HG03095 (cell line): ENCODE results near the gene MYBPC1.

Experiments
- ATAC-seq: cut with Tn5 transposase; IDR thresholded peaks from one replicate; pipeline ENCODE4 v1.9.1; 2021; ENCODE audit warnings: moderate library complexity; ENCODE audit not compliant: unreplicated experiment

MYBPC1 gene

DNA sequence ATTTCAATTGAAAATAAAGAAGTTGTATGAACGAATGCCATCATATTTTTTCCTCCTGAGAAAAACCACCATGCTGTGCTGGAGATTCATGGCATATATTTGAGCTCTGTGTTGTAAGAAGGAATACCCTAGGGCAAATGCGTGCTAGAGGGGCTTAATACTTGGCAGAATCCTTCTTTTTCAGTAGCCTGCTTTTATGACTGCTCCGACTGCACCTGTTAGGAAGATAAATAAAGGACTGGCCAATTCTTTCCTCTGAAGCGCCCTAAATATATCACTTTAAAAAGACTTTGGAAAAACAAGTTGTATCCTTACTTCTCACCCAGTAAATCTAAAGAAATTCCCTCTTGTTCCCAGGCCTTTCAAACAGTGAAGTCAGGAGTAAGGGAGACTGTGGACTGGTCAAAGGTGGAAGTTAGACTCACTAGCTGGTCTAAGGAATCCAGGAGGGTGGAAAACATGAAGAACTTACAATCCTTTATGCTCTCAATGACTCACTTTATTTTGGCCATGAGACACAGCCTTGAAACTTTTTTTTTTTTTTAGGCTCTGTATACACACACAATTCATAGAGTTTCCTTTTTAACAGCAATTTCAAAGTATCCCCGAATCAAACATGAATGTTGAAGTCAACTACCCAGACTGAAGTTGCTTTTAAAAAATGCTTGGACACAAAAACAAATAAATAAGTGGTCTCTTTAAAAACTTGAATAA, 5.2 kb downstream of the MYBPC1 start:
- no peak for ATAC-seq

DNA sequence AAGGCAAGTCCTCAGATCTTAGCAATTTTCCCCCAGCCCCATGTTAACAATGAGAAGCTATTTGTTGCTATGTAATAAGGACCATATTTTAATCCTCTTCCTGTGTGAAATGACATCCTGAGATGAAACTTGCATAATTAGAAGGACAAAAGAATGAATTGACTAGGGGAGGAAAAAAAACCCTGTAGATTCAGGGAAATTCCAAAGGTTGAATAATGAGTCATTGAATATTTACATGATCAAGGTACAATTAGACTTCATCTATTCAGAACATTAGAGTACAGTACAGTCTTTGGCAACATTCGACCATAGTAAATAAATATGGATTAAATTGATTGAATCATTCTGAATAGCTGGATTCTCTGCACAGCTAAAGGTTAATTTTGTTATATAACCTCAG, 9.4 kb downstream of the MYBPC1 start:
- no peak for ATAC-seq

DNA sequence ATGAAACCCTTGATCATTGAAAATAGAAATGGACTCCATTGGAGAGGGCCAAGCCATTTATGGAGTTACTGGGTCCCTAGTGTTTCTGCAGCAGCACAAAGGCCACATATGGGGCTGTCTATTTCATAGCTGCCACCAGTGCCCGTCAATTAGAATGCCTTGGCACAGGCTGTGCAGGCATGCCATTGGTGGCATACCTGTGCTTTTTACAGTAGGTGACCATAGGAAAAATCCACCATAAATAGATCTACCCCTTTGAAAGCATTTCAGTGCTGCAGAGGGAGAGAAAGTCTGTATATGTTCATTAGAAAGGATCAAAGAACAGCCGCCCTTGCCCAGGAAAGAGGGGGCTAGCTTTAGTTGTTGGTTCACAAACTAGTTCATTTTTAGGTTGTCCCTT, 13.1 kb downstream of the MYBPC1 start:
- no peak for ATAC-seq

DNA sequence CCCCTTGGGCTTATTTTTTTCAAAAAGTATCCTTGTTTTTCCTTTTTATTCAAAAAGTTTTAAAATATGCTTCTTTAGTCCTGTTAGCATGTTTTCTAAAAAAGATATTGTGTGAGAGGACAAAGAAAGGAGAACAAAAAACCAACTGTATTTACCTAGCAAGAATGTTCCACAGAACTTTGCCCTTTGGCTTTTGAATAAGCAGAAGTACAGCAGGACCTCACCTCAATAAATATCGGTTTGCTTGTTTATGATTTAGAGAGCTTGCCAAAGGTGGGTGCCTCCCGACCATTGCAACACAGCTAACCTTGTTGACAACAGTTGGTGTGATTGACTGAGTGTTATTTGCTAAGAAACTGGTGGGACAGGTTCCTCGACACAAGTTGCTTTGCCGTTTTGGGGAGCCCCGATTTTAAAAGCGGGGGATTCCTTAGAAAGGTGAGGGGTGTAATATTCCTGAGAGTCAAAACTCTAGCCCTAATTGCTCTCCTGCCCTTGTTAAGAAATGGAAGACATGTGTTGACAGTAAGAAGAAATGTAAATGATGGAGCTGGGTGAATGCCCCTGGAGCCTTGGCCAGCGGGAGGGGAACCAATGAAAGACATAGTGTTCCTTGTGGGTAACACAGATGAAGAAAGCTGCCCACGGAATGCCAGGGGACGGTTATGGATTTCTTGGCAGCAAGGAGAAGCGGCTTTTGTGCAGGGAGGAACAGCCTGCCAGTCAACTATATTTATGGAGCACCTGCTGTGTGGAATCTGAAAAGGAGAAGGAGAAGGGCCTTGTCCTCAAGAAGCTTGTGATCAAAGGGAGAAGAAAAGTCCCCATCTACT, 13.7 kb downstream of the MYBPC1 start:
- ATAC-seq = no peak

DNA sequence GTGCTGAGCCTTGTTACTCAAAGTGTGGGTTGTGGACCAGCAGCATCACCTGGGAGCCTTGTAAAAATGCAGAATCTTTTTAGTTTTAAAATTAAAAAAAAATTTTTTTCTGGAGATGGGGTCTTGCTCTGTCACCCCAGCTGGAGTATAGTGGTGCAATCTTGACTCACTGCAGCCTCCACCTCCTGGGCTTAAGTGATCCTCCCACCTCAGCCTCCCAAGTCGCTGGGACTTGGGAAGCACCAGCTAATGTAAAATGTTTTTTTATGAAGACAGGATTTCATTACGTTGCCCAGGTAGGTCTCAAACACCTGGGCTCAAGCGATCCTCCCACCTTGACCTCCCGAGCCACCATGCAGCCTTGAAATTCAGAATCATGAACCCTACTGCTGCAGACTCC, 14.4 kb downstream of the MYBPC1 start:
- ATAC-seq = no peak

DNA sequence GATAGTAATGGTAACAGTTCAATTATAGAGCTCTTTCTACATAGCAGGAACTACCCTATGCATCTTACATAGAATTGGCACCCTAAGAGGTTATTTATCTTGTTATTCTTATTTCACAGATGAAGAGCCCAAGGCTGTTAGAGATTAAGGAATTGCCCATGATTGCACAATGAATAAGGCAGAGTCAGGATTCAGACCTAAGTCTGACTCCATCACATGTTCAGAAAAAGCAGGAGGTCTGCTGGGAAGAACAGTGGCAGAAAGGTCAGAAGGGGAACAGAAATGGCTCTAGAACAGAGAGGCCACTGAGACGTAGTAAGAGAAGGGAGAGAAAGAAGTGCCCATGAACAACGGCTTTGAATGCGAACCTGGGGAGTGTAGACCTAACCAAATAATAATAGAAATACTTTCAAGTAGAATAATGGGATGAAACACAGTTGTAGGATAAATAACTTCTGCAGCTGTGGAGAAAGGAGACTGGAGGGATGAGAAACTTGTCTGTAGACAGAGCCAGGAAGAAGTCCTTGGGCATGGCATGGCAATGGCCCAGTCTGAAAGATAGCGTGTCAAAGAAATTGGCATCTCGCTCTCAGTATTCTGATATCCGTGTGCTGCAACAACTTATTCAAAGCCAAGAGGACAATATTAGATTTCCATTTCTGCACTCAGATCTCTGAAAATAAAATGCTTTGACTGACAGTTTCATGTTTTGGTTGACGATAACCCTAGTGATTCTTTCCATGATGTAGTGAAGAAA, 17.6 kb downstream of the MYBPC1 start:
- ATAC-seq = no peak

DNA sequence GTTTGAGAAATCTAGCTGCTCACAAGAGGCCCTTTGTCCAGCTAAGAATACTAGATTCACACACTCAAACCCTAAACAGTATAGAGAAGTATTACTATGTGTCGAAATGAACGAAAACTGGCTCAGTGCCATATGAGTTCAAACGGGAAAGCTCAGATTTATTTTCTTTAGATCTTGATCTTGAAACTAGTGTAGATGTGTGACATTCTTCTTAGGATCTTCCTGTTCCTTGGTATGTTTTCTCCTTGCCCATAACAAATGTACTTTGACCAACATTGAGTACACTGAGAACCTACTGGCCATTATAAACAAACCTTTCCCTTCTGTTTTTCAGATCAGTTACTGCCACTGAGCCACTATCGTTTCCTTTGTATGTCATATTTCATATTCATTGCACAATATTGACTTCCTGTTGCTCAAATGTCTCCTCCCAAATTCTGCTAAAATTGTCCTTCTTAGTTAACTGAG, 21.3 kb downstream of the MYBPC1 start:
- no peak for ATAC-seq

DNA sequence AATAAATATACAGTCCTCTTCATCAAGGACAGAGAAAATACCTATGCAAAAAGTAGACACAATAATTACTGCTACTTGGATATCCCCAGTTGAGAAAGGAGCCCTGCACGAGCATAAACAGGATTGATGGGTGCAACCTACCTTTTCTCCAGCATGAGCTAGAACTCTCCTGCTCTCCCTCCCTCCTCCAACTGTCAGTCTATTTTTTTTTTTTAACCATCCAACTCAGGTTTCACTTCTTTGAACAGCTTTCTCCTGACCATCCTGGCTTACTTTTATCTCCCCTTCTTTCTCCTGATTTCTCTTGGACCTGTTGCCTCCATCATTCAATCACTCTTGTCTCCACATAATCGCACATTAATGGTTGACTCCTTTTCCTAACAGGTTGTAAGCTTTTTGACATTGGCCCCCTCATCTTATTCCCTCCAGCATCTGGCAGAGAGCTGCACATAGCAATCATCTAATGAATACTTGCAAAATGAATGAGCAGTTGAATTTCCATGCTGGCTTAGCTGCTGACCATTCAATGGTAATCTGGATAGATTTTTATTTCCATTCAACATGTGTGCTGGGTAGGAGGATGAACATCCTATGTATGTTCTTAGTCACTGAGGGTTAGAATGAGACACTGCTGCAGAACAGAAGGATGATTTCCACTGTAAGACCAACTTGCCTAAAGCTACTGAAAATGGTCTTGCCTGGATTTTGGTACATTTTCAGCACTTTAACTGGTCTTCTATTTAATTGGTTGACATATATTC, 24.4 kb downstream of the MYBPC1 start:
- no peak for ATAC-seq

DNA sequence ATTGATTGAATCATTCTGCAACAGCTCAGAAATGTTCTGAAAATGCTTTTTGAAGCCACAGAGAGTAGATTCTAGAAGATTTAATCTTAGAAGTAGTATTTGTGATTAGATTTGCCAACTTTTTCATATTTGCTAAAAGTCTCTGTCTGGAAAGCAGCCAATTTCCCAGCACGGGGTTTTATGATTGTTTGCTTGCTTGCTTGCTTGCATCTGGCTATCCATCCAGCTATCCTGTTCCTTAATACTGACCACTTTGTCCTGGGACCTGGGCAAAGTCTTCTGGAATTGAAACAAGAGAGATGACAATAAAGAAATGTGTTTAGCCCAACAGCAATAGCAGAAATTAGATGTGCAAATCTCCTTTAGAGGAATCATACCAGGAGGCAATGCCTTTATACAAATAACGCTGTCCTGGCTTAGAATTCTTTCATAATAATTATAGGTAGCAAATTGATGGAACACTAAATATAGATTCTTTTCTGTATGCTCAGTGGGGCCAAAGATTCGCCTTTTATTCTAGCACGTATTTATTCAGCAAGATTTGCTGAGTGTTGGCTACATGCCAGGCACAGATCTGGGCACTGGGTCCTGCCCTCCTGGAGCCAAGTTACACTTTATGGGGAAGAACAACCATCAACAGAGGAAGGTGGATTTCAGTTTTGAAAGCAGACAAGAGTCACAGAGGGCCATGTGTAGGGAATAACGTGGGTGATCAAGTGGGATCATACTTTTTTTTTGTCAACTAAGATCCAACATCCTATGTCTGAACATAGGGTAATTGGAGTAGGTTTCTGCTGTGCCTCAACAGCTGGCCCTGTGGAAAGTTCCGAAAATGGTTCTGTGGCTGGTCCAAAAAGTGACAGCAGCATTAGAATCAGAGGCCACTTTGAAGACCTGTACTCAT, 25.3 kb downstream of the MYBPC1 start:
- no peak for ATAC-seq

DNA sequence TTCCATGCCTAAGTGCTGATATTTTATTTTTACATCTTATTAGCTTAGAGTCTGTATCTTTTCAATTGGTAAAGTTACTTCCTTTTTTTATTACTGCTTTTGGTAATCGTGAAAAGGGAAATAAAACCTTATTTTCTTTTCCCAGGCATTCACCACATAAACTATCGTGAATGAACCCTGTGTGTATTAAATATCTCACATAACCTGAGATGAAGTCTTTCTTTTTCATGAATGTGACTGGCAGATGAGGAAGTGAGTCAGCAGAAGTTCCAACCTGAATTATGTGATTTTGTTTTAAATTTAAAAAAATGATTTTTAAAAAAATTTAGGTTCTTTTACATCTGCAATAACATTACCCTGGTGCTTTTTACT, 26.0 kb downstream of the MYBPC1 start:
- ATAC-seq = no peak

DNA sequence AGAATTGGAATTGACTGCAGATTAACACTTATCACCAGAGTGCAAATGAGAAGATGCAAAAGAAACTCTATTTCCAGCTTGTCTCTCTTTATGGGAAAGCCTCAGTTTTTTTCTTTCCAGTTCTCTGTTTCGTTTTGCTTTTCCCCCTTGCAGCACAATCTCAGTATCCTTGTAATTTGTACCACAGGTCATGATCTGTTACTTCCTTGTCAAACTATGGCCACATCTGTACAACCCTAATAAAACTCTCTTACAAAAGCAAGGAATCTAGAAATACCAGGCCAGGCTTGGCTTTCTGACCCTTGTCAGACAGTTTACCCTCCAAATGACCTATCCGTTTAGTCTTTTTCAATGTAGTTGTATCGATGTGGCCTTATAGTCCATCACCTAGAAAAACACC, 33.9 kb downstream of the MYBPC1 start:
- no peak for ATAC-seq

DNA sequence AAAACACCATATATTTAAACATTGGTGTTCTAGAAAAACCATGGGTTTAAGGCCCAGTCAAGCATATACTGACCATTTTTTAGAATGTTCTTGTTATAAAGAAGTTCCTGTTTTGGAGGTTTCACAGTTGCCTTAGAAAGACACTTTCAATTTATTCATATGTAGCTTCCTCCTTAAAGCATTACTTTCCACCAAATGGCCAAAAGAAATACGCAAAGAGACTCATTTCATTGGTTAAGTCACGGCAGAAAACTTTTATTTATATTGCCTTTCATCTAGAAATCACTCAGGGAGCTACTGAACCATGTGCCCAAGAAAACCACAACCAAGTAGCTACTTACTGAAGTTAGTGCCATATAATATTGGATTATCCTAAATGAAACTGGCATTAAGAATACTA, 40.0 kb downstream of the MYBPC1 start:
- peak; percentile 97 for ATAC-seq

DNA sequence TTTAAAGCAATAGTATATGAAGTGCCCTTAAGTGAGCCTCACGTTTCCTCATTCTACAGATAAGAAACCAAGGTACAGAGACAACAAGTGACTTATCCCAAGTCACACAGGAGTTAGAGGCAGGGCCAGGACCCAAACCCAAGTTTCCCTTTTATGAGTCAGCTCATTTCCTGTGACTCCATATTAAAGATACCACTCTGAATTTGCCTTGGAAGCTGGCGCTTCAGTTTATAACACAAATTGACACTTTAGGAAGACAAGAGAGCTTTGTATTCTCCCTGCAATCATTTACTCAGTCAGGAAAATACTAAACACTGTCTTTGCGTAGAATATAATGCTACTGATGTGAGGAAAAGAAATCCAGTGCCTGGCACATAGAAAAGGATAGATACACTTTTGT, 43.2 kb downstream of the MYBPC1 start:
- no peak for ATAC-seq

DNA sequence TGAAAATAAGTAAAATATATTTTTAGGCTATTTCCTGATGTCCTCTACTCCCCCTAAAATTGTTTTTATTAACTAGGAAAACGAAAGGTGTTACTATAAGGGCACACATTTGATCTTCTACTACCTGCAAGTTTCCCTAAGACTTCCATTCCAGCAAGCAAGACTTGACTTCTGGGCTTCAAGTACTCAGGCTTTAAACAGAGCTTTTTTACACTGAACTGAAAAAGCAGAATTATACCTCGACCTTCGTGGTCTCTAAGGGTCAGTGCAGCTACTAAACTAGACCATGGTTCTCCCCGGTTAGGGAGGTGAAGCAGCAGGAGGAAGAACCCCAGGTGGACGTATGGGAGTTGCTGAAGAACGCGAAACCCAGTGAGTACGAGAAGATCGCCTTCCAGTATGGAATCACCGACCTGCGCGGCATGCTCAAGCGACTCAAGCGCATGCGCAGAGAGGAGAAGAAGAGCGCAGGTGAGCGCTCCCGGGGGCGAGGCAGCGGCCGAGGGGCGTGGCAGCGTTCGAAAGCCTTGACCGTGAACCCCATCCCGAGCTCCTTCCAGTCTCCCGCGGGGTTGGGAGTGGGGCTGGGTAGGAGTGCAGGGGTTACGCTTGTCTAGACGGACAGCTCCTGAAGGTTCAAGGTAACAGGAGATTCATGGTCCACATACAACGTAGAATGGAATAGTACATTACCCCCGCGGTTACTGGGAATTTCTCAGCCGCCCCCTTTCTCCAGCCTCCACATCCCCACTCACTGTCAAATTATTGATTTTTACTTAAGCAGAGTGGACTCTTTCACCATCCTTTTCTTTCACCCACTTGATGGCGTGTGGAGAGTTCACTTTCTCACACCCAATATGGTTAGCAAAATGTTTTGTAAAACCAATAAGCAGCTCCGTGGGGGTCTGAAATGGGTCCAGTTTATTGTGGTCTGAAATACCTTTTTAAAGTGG, 47.6 kb downstream of the MYBPC1 start:
- ATAC-seq = no peak

DNA sequence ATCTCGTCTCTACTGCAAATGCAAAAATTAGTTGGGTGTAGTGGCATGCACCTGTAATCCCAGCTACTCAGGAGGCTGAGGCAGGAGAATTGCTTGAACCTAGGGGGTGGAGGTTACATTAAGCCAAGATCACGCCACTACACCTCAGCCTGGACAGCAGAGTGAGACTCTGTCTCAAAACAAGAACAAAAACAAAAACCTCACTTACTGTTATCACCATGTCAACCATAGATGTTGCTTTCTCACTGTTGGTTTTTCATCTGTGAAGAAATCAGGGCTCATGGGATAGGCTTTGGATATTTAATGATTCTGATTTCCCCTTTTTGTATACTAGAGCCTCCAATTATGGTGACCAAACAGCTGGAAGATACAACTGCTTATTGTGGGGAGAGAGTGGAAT, 52.9 kb downstream of the MYBPC1 start:
- ATAC-seq = no peak

DNA sequence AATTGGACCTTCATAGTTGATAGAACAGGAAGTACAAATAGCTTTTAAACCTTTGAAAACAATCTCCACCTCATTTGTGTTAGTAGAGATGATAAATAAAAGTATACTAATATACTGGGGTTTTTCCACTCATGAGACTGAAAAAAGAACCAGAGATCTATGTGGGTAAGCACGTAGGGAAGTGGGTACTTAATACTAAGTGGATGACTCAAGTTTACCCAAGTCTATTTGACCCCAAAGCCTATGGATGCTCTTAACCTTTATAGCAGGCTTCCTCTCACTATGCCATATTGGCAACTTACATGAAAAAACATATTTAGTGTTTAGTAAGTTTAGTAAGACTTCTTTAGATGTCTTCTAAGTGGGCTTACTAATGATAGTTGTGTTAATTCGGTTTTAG, 53.4 kb downstream of the MYBPC1 start:
- no peak for ATAC-seq

DNA sequence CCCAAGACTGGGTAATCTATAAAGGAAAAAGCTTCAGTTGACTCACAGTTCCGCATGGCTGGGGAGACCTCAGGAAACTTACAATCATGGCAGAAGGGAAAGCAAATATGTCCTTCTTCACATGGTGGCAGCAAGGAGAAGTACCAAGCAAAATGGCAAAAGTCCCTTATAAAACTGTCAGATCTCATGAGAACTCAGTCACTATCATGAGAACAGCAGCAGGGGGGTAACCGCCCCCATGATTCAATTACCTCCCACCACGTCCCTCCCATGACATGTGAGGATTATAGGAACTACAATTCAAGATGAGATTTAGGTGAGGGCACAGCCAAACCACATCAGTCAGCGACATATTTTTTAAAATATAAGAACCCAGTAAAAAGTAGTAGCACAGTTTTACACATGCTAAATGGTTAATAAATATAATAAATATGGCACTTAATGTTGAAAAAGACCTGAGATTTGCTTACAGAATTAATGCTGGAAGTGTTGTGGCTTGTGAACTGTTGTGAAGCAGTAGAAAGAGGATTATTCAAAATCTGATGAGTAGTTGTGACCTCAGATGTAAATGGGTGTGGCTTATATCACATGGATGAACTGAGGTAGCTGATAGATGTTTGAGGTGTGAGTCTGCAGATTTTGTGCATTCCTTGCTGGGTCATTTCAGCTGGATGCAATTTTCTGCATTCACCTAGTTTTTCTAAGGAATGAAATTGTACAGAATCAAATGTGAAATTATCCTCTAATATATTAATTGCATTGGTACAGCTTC, 55.8 kb downstream of the MYBPC1 start:
- ATAC-seq = no peak

DNA sequence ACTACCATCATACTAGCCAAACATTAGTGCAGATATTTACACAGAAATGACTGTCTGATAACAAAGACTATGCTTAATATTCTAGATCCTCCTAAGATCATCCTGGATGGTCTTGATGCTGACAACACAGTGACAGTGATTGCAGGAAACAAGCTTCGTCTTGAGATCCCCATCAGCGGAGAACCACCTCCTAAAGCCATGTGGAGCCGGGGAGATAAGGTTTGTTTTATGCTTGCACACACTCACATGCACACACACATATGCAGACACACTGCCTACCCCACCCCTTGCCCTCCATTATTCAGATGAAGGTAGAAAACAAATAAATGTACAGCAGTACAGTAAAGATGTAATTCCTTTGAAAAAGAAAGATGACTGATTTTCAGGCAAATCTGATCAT, 58.3 kb downstream of the MYBPC1 start:
- ATAC-seq = no peak
